PC-9 (cell line): ENCODE results near the gene VPS9D1.

Source experiments
- CTCF ChIP-seq: fragments of 200-600 bp; sonication (generic); conservative IDR thresholded peaks from 2 replicates; pipeline ENCODE4 v1.6.1; 2017; ENCODE audit warnings: mixed run types, antibody characterized with exemption, mild to moderate bottlenecking, moderate library complexity
- EZH2 ChIP-seq: fragments of 200-600 bp; sonication (generic); IDR thresholded peaks from 2 replicates; pipeline ENCODE4 v1.8.0; 2017; ENCODE audit warnings: antibody characterized with exemption, low read depth

GRCh38 chr16:89657442-89658220, 63.1 kb downstream of the VPS9D1 start, which contains the start of the genes CHMP1A and SPATA33:
- TF ChIP-seq CTCF (no peak), EZH2 (no peak)
